MCF 10A (cell line): ENCODE results near the gene NDUFS2. TPM values are rescaled to one million over a fixed set of nuclear protein-coding genes. Genes with fewer than 3 reads are reported as not detected.

Experiments
- BruUV-seq: library from RNA; stranded (reverse); fragments of 400-500 nt; replicated peaks from 2 replicates; lab custom pipeline; 2021; lab: Mats Ljungman, UMichigan
- CTCF ChIA-PET: fragments of 300-600 bp; sonication (Branson Sonifier 250); formaldehyde crosslinking; extraction: SDS; loops from one replicate; lab custom pipeline; 2021; ENCODE audit warnings: antibody characterized with exemption, inconsistent platforms; lab: Yijun Ruan, JAX
- POLR2A ChIA-PET: fragments of 300-600, 350-650 bp; sonication (Branson Sonifier 250); formaldehyde crosslinking; extraction: SDS; loops from one replicate; lab custom pipeline; 2020; ENCODE audit warnings: antibody characterized with exemption, inconsistent platforms; lab: Yijun Ruan, JAX
- DNase-seq: peaks from one replicate; pipeline ENCODE4 v3.0.0-alpha.2; 2018; ENCODE audit not compliant: unreplicated experiment
- H3K27ac Mint-ChIP-seq: one replicate; pipeline ENCODE4 v1.8.0; 2022; ENCODE audit warnings: mild to moderate bottlenecking, low read depth, mixed read lengths; ENCODE audit not compliant: unreplicated experiment
- H3K27me3 Mint-ChIP-seq: one replicate; pipeline ENCODE4 v1.8.0; 2022; ENCODE audit warnings: mixed read lengths; ENCODE audit not compliant: insufficient read depth, unreplicated experiment
- H3K36me3 Mint-ChIP-seq: one replicate; pipeline ENCODE4 v1.8.0; 2022; ENCODE audit warnings: mild to moderate bottlenecking, moderate library complexity, mixed read lengths; ENCODE audit not compliant: insufficient read depth, unreplicated experiment
- H3K4me1 Mint-ChIP-seq: one replicate; pipeline ENCODE4 v1.8.0; 2022; ENCODE audit warnings: mixed read lengths; ENCODE audit not compliant: insufficient read depth, unreplicated experiment
- H3K4me3 Mint-ChIP-seq: one replicate; pipeline ENCODE4 v1.8.0; 2022; ENCODE audit warnings: mild to moderate bottlenecking, moderate library complexity, mixed read lengths; ENCODE audit not compliant: unreplicated experiment
- H3K9me3 Mint-ChIP-seq: one replicate; pipeline ENCODE4 v1.8.0; 2022; ENCODE audit warnings: mixed read lengths; ENCODE audit not compliant: unreplicated experiment
- intact Hi-C: fragments of 100-400 bp; cut with micrococcal nuclease; formaldehyde crosslinking; loops from 2 replicates; pipeline ENCODE4 v1.14.1; 2022
- total RNA-seq: library from RNA; stranded (reverse); gene quantifications from 2 replicates; pipeline ENCODE4 v1.2.3, GENCODE V29; 2022
- TF ChIP-seq, protein P1 (sequence below): fragments of 200-600 bp; IDR thresholded peaks from one replicate; pipeline ENCODE4 v1.8.0; 2022; ENCODE audit warnings: antibody characterized with exemption, mild to moderate bottlenecking; ENCODE audit not compliant: unreplicated experiment

NDUFS2 gene
- total RNA-seq, 1 experiment from 2014 or later = 149 TPM

DNA sequence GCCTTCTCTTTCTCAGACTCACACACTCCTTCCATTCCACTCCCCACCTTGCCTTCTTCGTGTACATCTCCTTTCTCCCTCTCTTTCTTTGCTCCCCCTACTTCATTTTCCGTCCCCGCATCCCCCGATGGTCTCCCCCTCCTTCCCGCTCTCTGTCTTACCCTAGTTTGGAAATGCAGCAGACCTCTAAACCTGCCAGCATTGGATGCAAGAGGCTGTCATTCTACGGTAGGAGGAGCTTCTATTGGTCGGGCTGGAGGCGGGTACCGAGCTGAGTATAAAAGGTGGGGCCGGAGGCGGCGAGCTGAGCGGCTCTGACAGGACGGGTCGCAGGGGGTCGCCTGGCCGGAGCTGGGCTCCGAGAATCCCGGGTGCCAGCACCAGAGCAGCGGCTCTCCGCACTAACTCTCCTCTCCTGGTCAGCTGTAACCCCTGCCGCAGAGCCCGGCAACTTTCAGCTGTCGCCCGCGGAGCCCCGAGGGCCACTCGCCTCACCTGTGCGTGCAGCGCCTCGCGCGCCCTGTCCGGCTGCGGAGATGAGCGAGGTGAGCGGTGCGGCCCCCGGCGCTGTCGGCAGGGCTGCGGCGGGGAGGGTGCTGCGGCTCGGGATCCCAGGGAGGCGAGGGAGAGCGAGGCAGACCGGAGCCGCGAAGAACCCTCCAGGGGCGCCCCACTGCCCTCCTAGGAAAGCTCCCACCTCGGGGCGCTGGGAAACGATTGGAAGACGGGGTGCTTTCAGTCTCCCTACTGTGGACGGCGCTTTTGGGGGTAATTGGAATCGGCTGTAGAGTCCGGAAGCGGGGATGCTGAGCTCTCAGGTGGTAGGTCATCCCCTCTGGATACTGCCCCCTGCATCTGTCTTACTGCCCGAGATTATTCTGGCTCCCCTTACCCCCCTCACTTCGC, 56.5 kb downstream of the NDUFS2 start, which contains the start of gene PCP4L1:
PCP4L1 (plus strand) TSS at position 307 of the 906 bp plus-strand sequence; CDS start at position 537, 230 bp downstream.
- peak; percentile 56 for DNase-seq
- Mint-ChIP-seq H3K36me3 (no peaks in the 10 kb centered on the region), H3K4me3 (peak within 1 kb of the TSS; percentile 50), H3K27me3 (peaks cover 50% of the 10 kb centered on the region), H3K4me1 (no peaks in the 10 kb centered on the region), H3K9me3 (peaks cover 24% of the 10 kb centered on the region), H3K27ac (no peak within 1 kb of the TSS)
- TF ChIP-seq, protein P1, sequence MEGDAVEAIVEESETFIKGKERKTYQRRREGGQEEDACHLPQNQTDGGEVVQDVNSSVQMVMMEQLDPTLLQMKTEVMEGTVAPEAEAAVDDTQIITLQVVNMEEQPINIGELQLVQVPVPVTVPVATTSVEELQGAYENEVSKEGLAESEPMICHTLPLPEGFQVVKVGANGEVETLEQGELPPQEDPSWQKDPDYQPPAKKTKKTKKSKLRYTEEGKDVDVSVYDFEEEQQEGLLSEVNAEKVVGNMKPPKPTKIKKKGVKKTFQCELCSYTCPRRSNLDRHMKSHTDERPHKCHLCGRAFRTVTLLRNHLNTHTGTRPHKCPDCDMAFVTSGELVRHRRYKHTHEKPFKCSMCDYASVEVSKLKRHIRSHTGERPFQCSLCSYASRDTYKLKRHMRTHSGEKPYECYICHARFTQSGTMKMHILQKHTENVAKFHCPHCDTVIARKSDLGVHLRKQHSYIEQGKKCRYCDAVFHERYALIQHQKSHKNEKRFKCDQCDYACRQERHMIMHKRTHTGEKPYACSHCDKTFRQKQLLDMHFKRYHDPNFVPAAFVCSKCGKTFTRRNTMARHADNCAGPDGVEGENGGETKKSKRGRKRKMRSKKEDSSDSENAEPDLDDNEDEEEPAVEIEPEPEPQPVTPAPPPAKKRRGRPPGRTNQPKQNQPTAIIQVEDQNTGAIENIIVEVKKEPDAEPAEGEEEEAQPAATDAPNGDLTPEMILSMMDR = no peak
- no TSS peak for BruUV-seq
- POLR2A ChIA-PET = interaction anchor here (1.1 to 1.2 kb wide), 2 partner anchors 11 to 121 kb away, joined by 3 to 6 read pairs; no protein-coding TSS in a partner anchor
- CTCF ChIA-PET = interaction anchor here (0.6 to 6.2 kb wide), 8 partner anchors 10 to 57 kb away, joined by 3 to 46 read pairs (median 4); partner anchors contain the start of genes NDUFS2 and TOMM40L
- intact Hi-C loops = no loop called here

DNA sequence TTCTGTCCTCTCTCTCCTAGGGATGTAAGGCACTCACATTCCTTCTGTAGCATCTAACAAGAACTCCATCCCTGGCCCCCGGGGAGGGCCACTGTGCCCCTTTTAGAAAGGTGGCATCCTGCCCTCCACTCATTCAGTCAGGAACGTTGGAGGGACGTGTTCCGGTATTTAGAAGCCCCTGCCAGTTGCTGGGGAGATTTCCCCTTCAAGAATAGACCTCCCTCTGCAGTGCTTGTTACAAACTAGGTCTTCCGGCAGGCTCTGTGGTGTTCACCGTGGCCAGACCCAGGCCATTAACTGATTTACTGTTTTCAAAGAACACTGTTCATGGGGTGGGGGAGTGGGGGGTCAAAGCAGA, 57.2 kb downstream of the NDUFS2 start:
- Mint-ChIP-seq H3K27me3 (peaks cover 50% of the 10 kb centered on the region), H3K4me1 (no peaks in the 10 kb centered on the region), H3K36me3 (no peaks in the 10 kb centered on the region), H3K9me3 (peaks cover 24% of the 10 kb centered on the region), H3K4me3 (peak overlapping the region; percentile 50), H3K27ac (no peak overlapping the region)
- TF ChIP-seq, protein P1 = no peak
- ChIA-PET CTCF (interaction anchor here (1.1 to 6.2 kb wide), 4 partner anchors 12 to 40 kb away, joined by 3 to 46 read pairs (median 13); partner anchors contain the start of gene TOMM40L), POLR2A (interaction anchor here (1.1 to 1.2 kb wide), 2 partner anchors 10 to 120 kb away, joined by 3 to 6 read pairs; no protein-coding TSS in a partner anchor)
- no TSS peak for BruUV-seq
- DNase-seq = no peak
- intact Hi-C loops = no loop called here

DNA sequence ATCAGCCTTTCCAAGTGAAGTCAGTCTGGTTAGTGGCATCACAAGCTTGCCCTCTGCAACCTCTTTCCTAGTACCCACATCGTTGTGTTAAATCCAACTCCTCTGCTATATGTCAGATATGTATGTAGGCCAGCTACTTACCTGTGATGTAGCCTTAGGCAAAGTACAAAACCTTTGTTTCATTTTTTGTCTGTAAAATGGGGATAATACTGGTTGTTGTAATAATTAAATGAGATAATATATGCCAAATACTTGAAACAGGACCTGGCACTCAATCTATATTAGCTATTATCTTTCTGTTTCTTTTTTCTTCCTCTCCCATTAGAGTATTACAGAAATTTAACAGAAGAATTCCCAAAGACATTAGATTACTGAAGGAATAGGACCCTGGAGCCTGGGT, 57.6 kb downstream of the NDUFS2 start:
- ChIA-PET CTCF (interaction anchor here (0.6 to 6.2 kb wide), 4 partner anchors 31 to 67 kb away, joined by 3 to 46 read pairs (median 13); partner anchors contain the start of gene TOMM40L), POLR2A (interaction anchor here (0.7 to 1.2 kb wide), 3 partner anchors 10 to 120 kb away, joined by 3 to 6 read pairs (median 3); no protein-coding TSS in a partner anchor)
- H3K9me3 Mint-ChIP-seq = peaks cover 24% of the 10 kb centered on the region
- TF ChIP-seq, protein P1 = no peak
- BruUV-seq = no TSS peak
- H3K4me3 Mint-ChIP-seq = no peak overlapping the region
- intact Hi-C loops = no loop called here
- H3K4me1 Mint-ChIP-seq = no peaks in the 10 kb centered on the region
- DNase-seq = no peak
- H3K36me3 Mint-ChIP-seq = no peaks in the 10 kb centered on the region
- H3K27me3 Mint-ChIP-seq = peaks cover 50% of the 10 kb centered on the region
- no peak overlapping the region for H3K27ac Mint-ChIP-seq
